Body of pancreas (tissue), 4 donors: ENCODE measurements around the gene TNFRSF1A. TPM values are rescaled to one million over a fixed set of nuclear protein-coding genes. Genes with fewer than 3 reads are reported as not detected.

Experiments used
- ATAC-seq: fragments of 150-250 bp; one replicate; pipeline ENCODE4 v1.9.1; 2016
- DNase-seq, 4 donors: peaks; one replicate each; pipeline ENCODE4 v3.0.0-alpha.2; 2019
- H3K27ac ChIP-seq, 4 donors: fragments of 200-600 bp; sonication (generic); 1 replicate in 3 of 4; 2 replicates in 1 of 4; pipeline versions ENCODE4 v1.5.1 to v1.6.1; 2016 to 2019; ENCODE audit warnings: mild to moderate bottlenecking in 1 of 4, mixed read lengths in 1 of 4, moderate library complexity in 1 of 4
- H3K27me3 ChIP-seq, 2 donors: fragments of 200-600 bp; sonication (generic); one replicate each; pipeline ENCODE4 v1.6.0; 2016; ENCODE audit warnings: mild to moderate bottlenecking in 1 of 2
- H3K36me3 ChIP-seq, 2 donors: fragments of 200-600 bp; sonication (generic); replicated peaks in 1 of 2; 2 replicates each; pipeline ENCODE4 v1.5.1; 2016; ENCODE audit warnings: low read depth in 2 of 2; ENCODE audit not compliant: insufficient read depth in 1 of 2
- H3K4me1 ChIP-seq: fragments of 200-600 bp; sonication (generic); one replicate; pipeline ENCODE4 v1.6.0; 2016
- H3K4me3 ChIP-seq, 2 donors: fragments of 200-600 bp; sonication (generic); 1 replicate in 1 of 2; 2 replicates in 1 of 2; pipeline ENCODE4 v1.5.1; 2016 to 2019
- H3K9me3 ChIP-seq, 3 donors: fragments of 200-600 bp; sonication (generic); 1 replicate in 2 of 3; 2 replicates in 1 of 3; pipeline ENCODE4 v1.5.1; 2016
- CTCF ChIP-seq, 7 experiments: fragments of 450-650 bp in 4 of 7; fragments of 200-600 bp in 3 of 7; sonication (generic) in 3 of 7; IDR thresholded peaks; one replicate each; pipeline ENCODE4 v1.5.1; 2016 to 2019; ENCODE audit warnings: antibody characterized with exemption in 7 of 7
- POLR2A ChIP-seq, 3 donors: fragments of 450-650 bp; IDR thresholded peaks; one replicate each; pipeline ENCODE4 v1.6.1; 2016; ENCODE audit warnings: antibody characterized with exemption in 3 of 3, mild to moderate bottlenecking in 2 of 3
- WGBS, 2 donors: methylation state at CpG; one replicate each; pipeline ENCODE4 v1.1.5; 2017; 5-methylcytosine and 5-hydroxymethylcytosine counted together
- intact Hi-C: fragments of 100-400 bp; cut with DNase I; formaldehyde crosslinking; loops from one replicate; pipeline ENCODE4 v1.15.1; 2023
- total RNA-seq, 2 donors: library from RNA; depleted of rRNA; stranded (reverse); fragments of >200 nt; gene quantifications; one replicate each; pipeline ENCODE4 v1.1.0, GENCODE V29; 2016

Gene TNFRSF1A
- total RNA-seq, 2 donors from 2014 or later, result 54.5 to 92.0 TPM

- no peaks in the 10 kb centered on the region for H3K36me3 ChIP-seq
- peaks cover 39% of the 10 kb centered on the region for H3K4me1 ChIP-seq
- TF ChIP-seq CTCF (IDR thresholded peaks at IDR 0.05), result no peak
- no peak for TF ChIP-seq POLR2A (IDR thresholded peaks at IDR 0.05)
- no peak overlapping the region for H3K4me3 ChIP-seq
- H3K9me3 ChIP-seq, result no peaks in the 10 kb centered on the region
- WGBS, 2 donors, result 57 to 63% methylated on average over 15 of the region's 15 CpGs
- no peak for ATAC-seq
- no peaks in the 10 kb centered on the region for H3K27me3 ChIP-seq
- peak overlapping the region in 3 of 4 donors; percentile 49 to 90 (median 84) for H3K27ac ChIP-seq
- DNase-seq, result no peak
- intact Hi-C loops, result no loop called here
Measured at GRCh38 chr12:6367969-6368892, 26.4 kb upstream of the TNFRSF1A start.

- ATAC-seq, result no peak
- Histone ChIP-seq H3K36me3 (no peaks in the 10 kb centered on the region), H3K4me1 (peaks cover 34% of the 10 kb centered on the region), H3K4me3 (no peak overlapping the region), H3K9me3 (no peaks in the 10 kb centered on the region), H3K27ac (peak overlapping the region in 1 of 4 donors; percentile 90), H3K27me3 (no peaks in the 10 kb centered on the region)
- 53 to 56% methylated on average over 11 of the region's 11 CpGs for WGBS, 2 donors
- intact Hi-C loops, result no loop called here
- DNase-seq, result no peak
- TF ChIP-seq CTCF (IDR thresholded peaks at IDR 0.05) (peak in 2 of 7 experiments; percentile 15 to 20), POLR2A (IDR thresholded peaks at IDR 0.05) (no peak)
Measured at GRCh38 chr12:6367065-6367968, 25.4 kb upstream of the TNFRSF1A start.

- peaks cover 13% of the 10 kb centered on the region for H3K4me1 ChIP-seq
- no peaks in the 10 kb centered on the region for H3K36me3 ChIP-seq
- peak overlapping the region in 1 of 2 donors; percentile 62 for H3K4me3 ChIP-seq
- ATAC-seq (peak; percentile 3), DNase-seq (no peak)
- H3K27me3 ChIP-seq, result no peaks in the 10 kb centered on the region
- no peaks in the 10 kb centered on the region for H3K9me3 ChIP-seq
- H3K27ac ChIP-seq, result peak overlapping the region; percentile 76 to 97 (median 88)
- intact Hi-C loops, result no loop called here
- TF ChIP-seq POLR2A (IDR thresholded peaks at IDR 0.05) (no peak), CTCF (IDR thresholded peaks at IDR 0.05) (no peak)
- 13 to 18% methylated on average over 15 of the region's 15 CpGs for WGBS, 2 donors
Measured at GRCh38 chr12:6364044-6364374, 22.1 kb upstream of the TNFRSF1A start.

GRCh38 chr12:6363330-6364043 is 21.6 kb upstream of the TNFRSF1A start:
- Histone ChIP-seq H3K27ac (peak overlapping the region; percentile 76 to 97 (median 88)), H3K4me3 (peak overlapping the region; percentile 24 to 62), H3K4me1 (peaks cover 13% of the 10 kb centered on the region), H3K9me3 (no peaks in the 10 kb centered on the region), H3K27me3 (no peaks in the 10 kb centered on the region), H3K36me3 (no peaks in the 10 kb centered on the region)
- peak; percentile 81 to 87 (median 85) for DNase-seq
- WGBS, 2 donors, result 1 to 2% methylated on average over 14 to 59 of the region's 59 CpGs
- intact Hi-C loops, result no loop called here
- peak; percentile 72 to 83 (median 82) for TF ChIP-seq POLR2A (IDR thresholded peaks at IDR 0.05)
- peak in 2 of 7 experiments; percentile 9 to 25 for TF ChIP-seq CTCF (IDR thresholded peaks at IDR 0.05)
- ATAC-seq, result peak; percentile 93
